HG03095 (cell line): ENCODE results near the gene KRT12.
"Not testable (repeated sequence)": the region's sequence is repeated elsewhere in the genome, so short reads cannot be mapped to it uniquely, and the experiment has no call there.

ENCODE experiments used
- ATAC-seq: cut with Tn5 transposase; IDR thresholded peaks from one replicate; pipeline ENCODE4 v1.9.1; 2021; ENCODE audit warnings: moderate library complexity; ENCODE audit not compliant: unreplicated experiment

The KRT12 gene

DNA sequence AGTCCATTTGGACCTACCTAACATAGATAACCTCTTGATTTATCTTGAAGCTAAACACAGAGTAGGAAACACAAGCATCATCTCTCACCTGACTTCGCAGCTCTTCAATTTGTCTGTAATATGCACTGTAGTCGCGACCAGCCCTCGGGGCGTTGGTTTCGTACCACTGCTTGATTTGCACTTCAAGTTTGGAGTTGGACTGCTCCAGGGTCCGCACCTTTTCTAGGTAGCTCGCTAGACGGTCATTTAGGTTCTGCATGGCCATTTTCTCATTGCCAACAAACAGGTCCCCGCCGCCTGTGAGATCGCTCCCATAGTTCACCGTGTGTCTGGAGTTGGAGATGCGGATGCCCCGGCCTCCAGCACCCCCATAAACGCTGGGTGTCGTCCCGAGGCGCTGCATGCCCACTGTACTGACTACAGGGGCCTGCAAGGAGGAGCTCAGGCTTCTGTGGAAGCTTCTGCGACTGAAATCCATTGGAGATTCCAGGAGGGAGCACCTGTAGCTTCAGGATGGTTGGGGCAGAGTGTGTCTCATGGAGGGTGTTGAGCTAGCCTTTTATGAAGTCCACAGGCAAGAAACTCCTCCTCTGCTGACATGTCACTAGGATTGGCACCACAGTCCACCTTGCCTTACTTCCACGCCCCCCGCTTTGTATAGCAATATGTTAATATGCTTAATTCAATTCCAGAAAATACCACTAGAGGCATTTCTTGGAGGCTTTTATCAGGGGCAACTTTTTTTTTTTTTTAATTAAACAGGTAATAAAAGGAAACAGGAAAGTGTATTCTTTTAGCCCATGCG, 17.9 kb upstream of the KRT12 start, which contains the start of gene KRT20:
Gene KRT20 (minus strand): TSS at position 535 of the 805 bp plus-strand sequence. CDS start 57 bp downstream, at position 478.
- no peak for ATAC-seq

- no peak for ATAC-seq
These were observed 16.8 kb upstream of the KRT12 start for GRCh38 chr17:40883626-40884334.

- ATAC-seq, result no peak
These were observed 16.0 kb upstream of the KRT12 start for GRCh38 chr17:40883031-40883430.

- no peak for ATAC-seq
These were observed 12.0 kb upstream of the KRT12 start for GRCh38 chr17:40879026-40879425.

DNA sequence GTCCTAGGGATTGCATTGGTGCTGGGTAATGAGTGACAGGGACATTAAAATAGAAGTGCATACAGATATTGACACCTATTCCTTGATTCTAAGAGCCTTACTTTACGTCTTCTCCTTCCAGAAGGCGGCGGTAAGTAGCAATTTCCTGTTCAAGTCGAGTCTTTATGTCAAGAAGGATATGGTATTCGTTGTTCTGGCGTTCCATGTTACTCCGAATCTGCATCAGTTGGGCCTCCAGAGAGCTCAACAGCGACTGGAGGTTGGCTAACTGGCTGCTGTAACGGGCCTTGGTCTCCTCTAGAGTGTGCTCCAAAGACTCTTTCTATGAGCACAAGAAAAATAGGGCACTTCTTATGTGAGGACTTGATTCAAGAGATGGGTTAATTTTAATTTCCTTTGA, 11.0 kb upstream of the KRT12 start:
- no peak for ATAC-seq

- no peak for ATAC-seq
These were observed 6.8 kb upstream of the KRT12 start for GRCh38 chr17:40873801-40874200.

DNA sequence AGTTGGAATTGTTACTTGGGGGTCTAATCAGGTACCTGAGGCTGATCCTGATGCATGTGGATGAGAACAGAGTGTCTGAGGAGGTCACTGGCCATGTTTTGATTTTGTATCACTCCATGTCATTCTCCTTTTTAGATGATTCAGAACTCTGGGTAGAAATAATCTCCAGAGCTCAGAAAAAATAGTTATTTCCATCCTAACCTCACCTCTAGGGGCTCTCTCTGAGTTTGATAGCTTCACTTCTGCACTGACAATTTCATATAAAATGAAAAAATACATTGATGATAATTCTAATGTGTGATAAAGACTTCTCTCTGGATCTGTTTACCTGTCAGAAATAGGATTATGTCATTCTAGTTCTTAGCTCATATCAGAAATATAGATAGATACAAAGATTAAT, 6.2 kb upstream of the KRT12 start:
- ATAC-seq, result no peak

DNA sequence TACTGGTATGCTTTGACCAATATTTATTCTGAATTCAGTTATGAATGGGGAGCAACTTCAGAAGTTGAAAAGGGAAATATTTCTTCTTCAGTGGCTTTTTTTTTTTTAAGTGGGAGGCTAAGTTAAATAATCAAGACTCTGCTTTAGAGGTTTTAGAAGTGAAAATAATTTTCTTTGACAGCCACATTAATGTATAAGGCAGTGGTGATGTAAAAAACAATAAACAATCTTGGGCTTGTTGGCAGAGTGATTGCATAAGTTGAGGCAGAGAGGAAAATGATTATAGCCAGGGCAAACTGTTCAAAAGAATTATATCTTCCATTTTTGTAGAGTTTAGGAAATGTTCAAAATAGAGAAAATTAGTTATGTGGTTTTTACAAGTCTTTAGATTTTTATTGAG, 5.4 kb upstream of the KRT12 start:
- no peak for ATAC-seq

DNA sequence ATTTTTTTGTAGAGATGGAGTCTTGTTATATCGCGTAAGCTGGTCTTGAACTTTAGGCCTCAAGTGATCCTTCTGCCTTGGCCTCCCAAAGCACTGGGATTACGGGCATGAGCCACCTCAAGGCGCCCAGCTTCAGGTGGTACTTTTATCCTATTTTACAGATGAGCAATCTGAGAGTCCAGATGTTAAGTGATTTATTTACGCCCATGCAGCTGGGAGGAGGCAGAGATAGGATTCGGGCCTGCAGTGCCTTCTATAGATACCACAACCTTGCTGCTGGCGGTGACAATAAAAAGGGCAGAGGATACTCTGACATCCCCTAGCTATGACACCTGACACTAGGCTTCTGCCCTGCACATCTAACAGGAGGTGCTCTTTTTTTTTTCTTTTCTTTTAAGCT, 4.3 kb upstream of the KRT12 start:
- no peak for ATAC-seq

DNA sequence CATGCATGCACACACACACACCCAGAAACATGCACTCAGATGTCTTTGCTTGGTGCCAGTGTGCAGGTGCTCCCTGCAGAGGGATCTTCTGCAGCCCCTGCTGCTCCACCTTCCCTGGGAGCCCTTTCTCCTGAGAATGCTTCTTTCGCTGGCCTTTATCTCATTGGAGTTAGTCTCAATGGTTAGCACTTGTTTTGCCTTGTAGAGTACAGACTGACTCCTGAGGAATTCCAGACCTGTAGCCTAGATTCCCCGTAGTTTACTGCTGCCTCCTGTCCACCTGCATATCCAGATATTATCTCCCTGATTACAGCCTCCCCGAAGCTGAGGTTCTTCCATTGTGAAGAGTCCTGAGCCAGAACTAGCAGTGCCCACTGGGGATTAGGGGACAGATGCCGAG, 3.1 kb upstream of the KRT12 start:
- ATAC-seq, result no peak

- no peak for ATAC-seq
These were observed 2.2 kb downstream of the KRT12 start for GRCh38 chr17:40864661-40865390.

GRCh38 chr17:40862985-40863733, 3.9 kb downstream of the KRT12 start:
- ATAC-seq, result no peak

DNA sequence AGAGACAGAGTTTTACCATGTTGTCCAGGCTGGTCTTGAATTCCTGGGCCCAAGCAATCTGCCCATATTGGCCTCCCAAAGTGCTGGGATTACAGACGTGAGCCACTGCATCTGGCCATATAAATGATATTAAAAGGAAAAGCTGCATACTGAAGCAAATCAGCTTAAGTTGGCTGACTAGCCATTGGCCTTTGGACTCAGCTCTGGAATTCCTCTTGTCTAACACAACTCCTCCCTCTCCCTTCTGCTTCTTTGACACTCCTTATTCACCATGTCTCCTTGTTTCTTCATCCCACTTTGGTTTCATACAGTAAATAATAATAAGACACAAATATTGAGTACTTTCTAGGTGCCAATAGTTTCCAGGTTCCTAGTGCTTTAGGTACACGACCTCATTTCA, 7.5 kb downstream of the KRT12 start:
- ATAC-seq, result no peak

- ATAC-seq, result not testable (repeated sequence)
These were observed 8.4 kb downstream of the KRT12 start for GRCh38 chr17:40858667-40859066.

DNA sequence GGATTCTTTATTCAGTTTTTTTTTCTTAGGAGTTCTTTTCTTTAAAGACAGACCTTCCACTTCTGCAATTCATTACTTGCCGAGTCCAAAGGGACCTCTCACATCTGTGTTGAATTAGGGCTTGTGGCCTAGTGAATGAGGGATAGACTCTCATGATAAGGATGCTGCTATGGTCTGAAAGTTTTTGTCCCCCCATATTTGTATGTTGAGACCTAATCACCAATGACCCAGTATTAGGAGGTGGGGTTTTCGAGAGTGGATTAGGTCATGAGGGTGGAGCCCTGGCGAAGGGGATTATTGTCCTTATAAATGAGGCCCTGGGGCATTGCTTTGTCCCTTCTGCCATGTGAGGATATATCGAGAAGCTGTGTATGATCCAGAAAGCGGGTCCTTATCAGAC, 9.5 kb downstream of the KRT12 start:
- no peak for ATAC-seq

DNA sequence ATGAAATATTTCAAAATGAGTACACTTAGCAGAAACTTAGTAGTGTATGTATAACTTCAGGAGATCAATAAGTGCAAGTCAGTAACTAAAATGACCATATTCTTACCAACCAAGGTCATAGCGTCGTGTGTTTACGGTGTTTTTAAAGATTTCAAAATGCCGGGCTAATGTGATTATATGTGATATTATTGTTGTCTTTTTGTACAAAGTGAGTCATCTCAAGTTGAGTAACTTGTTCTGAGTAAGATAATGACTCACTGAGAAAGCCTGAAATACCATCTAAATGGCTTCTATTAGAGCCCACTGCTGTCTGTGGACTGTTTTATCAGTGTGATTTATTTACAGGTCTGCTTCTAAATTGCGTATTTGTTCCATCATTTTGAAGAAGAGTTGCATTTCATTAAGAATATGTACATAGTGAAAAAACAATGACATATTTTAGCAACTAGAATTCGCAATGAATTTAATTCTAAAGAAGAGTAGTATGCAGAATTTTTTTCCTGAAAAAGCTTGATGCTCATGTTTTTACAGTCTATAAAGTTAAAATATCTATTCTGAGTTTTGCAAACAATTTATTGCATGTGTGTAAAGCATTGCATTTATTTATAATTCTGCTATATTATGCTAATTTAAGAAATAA, 12.7 kb downstream of the KRT12 start:
- no peak for ATAC-seq

- no peak for ATAC-seq
These were observed 14.7 kb downstream of the KRT12 start for GRCh38 chr17:40852364-40852763.

DNA sequence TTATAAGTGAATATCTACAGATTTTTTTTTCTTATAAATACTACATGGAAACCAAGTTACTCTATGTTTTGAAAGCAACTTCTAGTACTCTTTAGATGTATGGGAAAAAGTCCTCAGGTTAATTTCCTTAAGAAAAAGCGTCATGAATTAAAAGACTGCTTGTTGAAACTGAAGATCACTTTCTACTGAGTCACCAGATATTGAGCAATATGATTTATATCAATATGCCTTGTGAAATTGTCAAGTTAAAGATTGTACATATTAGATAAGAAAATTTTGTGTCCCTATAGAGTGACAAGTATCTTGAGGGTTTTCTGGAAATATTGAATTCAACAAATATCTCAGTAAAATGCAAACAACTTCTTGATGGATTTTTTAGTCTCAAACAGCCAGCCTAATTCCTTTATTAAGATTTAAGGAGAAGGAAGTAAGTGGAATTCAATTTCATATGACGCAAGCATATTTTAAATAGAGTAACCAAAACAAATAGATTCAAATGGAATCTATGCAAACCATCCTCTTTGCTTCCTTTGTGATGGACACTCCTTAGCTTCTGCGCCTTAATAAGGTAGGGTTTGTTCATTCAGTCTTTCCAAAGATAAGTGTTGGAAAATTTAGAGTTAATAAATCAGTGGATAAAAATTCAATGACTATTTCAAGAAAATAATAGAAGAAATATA, 16.6 kb downstream of the KRT12 start:
- ATAC-seq, result no peak

- ATAC-seq, result no peak
These were observed 17.3 kb downstream of the KRT12 start for GRCh38 chr17:40849723-40850122.
